K562 (cell line): ENCODE measurements around the gene STON2. TPM values are rescaled to one million over a fixed set of nuclear protein-coding genes. Genes with fewer than 3 reads are reported as not detected.

ENCODE experiments used
- ADNP ChIP-seq: fragments of 200-800 bp; sonication (Bioruptor generic); IDR thresholded peaks from 2 replicates; pipeline ENCODE4 v1.6.1; 2016; ENCODE audit warnings: missing genetic modification characterization, missing compliant biosample characterization
- ARID2 ChIP-seq: fragments of 450-650 bp; IDR thresholded peaks from 2 replicates; pipeline ENCODE4 v1.6.1; 2017; ENCODE audit warnings: antibody characterized with exemption, mild to moderate bottlenecking
- ELF4 ChIP-seq: fragments of 450-650 bp; formaldehyde crosslinking; IDR thresholded peaks from 2 replicates; pipeline ENCODE4 v1.4.0; 2022; ENCODE audit warnings: missing genetic modification characterization
- ERF ChIP-seq: fragments of 450-650 bp; formaldehyde crosslinking; IDR thresholded peaks from 2 replicates; pipeline ENCODE4 v1.4.0; 2020; ENCODE audit warnings: mild to moderate bottlenecking, mixed read lengths
- ETV1 ChIP-seq: fragments of 450-650 bp; conservative IDR thresholded peaks from 2 replicates; pipeline ENCODE4 v1.6.1; 2016; ENCODE audit warnings: missing genetic modification characterization, control low read depth, low read depth, missing compliant biosample characterization
- FOXM1 ChIP-seq, 2 experiments: fragments of 450-650 bp in 1 of 2; sonication (generic) in 1 of 2; formaldehyde crosslinking in 1 of 2; IDR thresholded peaks; 2 replicates each; pipeline versions ENCODE4 v1.6.1 to v1.9.0; 2017 to 2022; ENCODE audit warnings: low read depth in 2 of 2, mild to moderate bottlenecking in 2 of 2, missing genetic modification reagents in 1 of 2, moderate library complexity in 1 of 2
- GMEB1 ChIP-seq: fragments of 250-450 bp; sonication (Bioruptor Pico); IDR thresholded peaks from 2 replicates; pipeline ENCODE4 v1.4.0; 2020; ENCODE audit warnings: mild to moderate bottlenecking
- HCFC1 ChIP-seq: IDR thresholded peaks from 2 replicates; pipeline ENCODE4 v1.6.1; 2012; ENCODE audit warnings: low read depth, low read length, improper control_type of control experiment
- HMG20A ChIP-seq: fragments of 450-650 bp; formaldehyde crosslinking; conservative IDR thresholded peaks from 2 replicates; pipeline ENCODE4 v1.4.0; 2020; ENCODE audit warnings: mild to moderate bottlenecking, mixed read lengths
- KHSRP ChIP-seq: fragments of 450-650 bp; IDR thresholded peaks from 2 replicates; pipeline ENCODE4 v1.6.1; 2017
- MBD2 ChIP-seq: sonication (generic); IDR thresholded peaks from 2 replicates; pipeline ENCODE4 v1.6.1; 2016; ENCODE audit warnings: low read depth, borderline replicate concordance
- MECOM ChIP-seq: fragments of 250-450 bp; sonication (Bioruptor Pico); IDR thresholded peaks from 2 replicates; pipeline ENCODE4 v1.8.0; 2022; ENCODE audit warnings: inconsistent platforms
- NFXL1 ChIP-seq: fragments of 450-650 bp; formaldehyde crosslinking; IDR thresholded peaks from 2 replicates; pipeline ENCODE4 v1.4.0; 2021; ENCODE audit warnings: mild to moderate bottlenecking
- PHTF2 ChIP-seq: fragments of 250-450 bp; sonication (Bioruptor Pico); IDR thresholded peaks from 2 replicates; pipeline ENCODE4 v1.5.0; 2021; ENCODE audit warnings: mild to moderate bottlenecking
- POLR2AphosphoS5 ChIP-seq: IDR thresholded peaks from 2 replicates; pipeline ENCODE4 v1.6.1; 2011; ENCODE audit warnings: mild to moderate bottlenecking, low read depth, low read length, moderate library complexity; ENCODE audit not compliant: control insufficient read depth, insufficient read depth
- POLR2G ChIP-seq: fragments of 200-400 bp; formaldehyde crosslinking; IDR thresholded peaks from 2 replicates; pipeline ENCODE4 v1.6.1; 2017; ENCODE audit warnings: low read depth, mild to moderate bottlenecking, antibody characterized with exemption, low read length, moderate library complexity
- PTBP1 ChIP-seq: fragments of 200-400 bp; formaldehyde crosslinking; IDR thresholded peaks from 2 replicates; pipeline ENCODE4 v1.6.1; 2017; ENCODE audit warnings: low read depth, low read length
- RBM39 ChIP-seq: fragments of 200-400 bp; formaldehyde crosslinking; optimal IDR thresholded peaks from 2 replicates; pipeline ENCODE3; 2018; ENCODE audit warnings: low read depth, low read length
- TCF15 ChIP-seq: fragments of 250-450 bp; sonication (Bioruptor Pico); IDR thresholded peaks from 2 replicates; pipeline ENCODE4 v1.8.0; 2022; ENCODE audit warnings: moderate library complexity, mild to moderate bottlenecking, inconsistent platforms
- TCF7L2 ChIP-seq: fragments of 150-350 bp; IDR thresholded peaks from 2 replicates; pipeline ENCODE4 v1.6.1; 2016; ENCODE audit warnings: low read depth, mild to moderate bottlenecking, low read length, moderate library complexity
- TEAD1 ChIP-seq, 2 experiments: fragments of 450-650 bp in 1 of 2; sonication (generic) in 1 of 2; formaldehyde crosslinking; IDR thresholded peaks; 2 replicates each; pipeline versions ENCODE4 v1.4.0 to v1.8.0; 2020 to 2022; ENCODE audit warnings: mild to moderate bottlenecking in 2 of 2, missing genetic modification reagents in 1 of 2
- TFE3 ChIP-seq: fragments of 450-650 bp; formaldehyde crosslinking; IDR thresholded peaks from 2 replicates; pipeline ENCODE4 v1.4.0; 2020; ENCODE audit warnings: mild to moderate bottlenecking, mixed read lengths
- THRAP3 ChIP-seq: fragments of 450-650 bp; IDR thresholded peaks from 2 replicates; pipeline ENCODE4 v1.6.1; 2016; ENCODE audit warnings: mild to moderate bottlenecking, inconsistent platforms, borderline replicate concordance
- ZFP36 ChIP-seq: fragments of 150-350 bp; IDR thresholded peaks from 2 replicates; pipeline ENCODE4 v1.6.1; 2018; ENCODE audit warnings: low read length, low read depth; ENCODE audit not compliant: partially characterized antibody
- ZKSCAN3 ChIP-seq: fragments of 250-450 bp; sonication (Bioruptor Pico); IDR thresholded peaks from 2 replicates; pipeline ENCODE4 v1.4.0; 2020
- ZNF133 ChIP-seq: fragments of 250-450 bp; sonication (Bioruptor Pico); IDR thresholded peaks from 2 replicates; pipeline ENCODE4 v1.4.0; 2020; ENCODE audit warnings: mild to moderate bottlenecking
- ZNF507 ChIP-seq: conservative IDR thresholded peaks from 2 replicates; pipeline ENCODE4 v1.6.1; 2017; ENCODE audit warnings: missing genetic modification characterization, missing compliant biosample characterization
- ZNF830 ChIP-seq: fragments of 250-450 bp; sonication (Bioruptor Pico); IDR thresholded peaks from 2 replicates; pipeline ENCODE4 v1.5.0; 2021; ENCODE audit warnings: mild to moderate bottlenecking
- polyA plus RNA-seq, 8 experiments: library from polyadenylated mRNA; depleted of rRNA in 4 of 8; stranded (reverse) in 5 of 8; unstranded in 3 of 8; fragments of >200 nt; fragmentation: Nextera tagmentation in 2 of 8; fragmentation: Illumina TruSeq in 1 of 8; extraction: Ambion mirVana in 2 of 8; extraction: Trizol in 1 of 8; gene quantifications; 2 replicates each; pipeline versions ENCODE4 v1.2.1 to v1.2.3, GENCODE V29; 2011 to 2014; ENCODE audit warnings: inconsistent platforms in 1 of 8, missing spikeins in 1 of 8
- total RNA-seq, 7 experiments: library from RNA; depleted of rRNA in 6 of 7; stranded (reverse); fragments of >200 nt in 6 of 7; fragmentation: Illumina TruSeq in 2 of 7; extraction: Trizol in 2 of 7; gene quantifications; 2 replicates each; pipeline versions ENCODE4 v1.2.1 to v1.2.3, GENCODE V29; 2011 to 2021; ENCODE audit warnings: low replicate concordance in 1 of 7

The STON2 gene
- total and polyA plus RNA-seq, 9 of the 15 experiments (the other 6 are each of a cell fraction or from before 2014, with no cell fraction given): 7.8 to 99.3 (median 53.5) TPM

- TF ChIP-seq PTBP1 (no peak), ADNP (tag) (0 out of 2 replicates have a peak, but pooled peaks have one; percentile 24), ZNF133 (CRISPR knock-in tag) (no peak), ETV1 (tag) (peak; percentile 97), RBM39 (no peak), PHTF2 (CRISPR knock-in tag) (no peak), NFXL1 (CRISPR knock-in tag) (no peak), HMG20A (CRISPR knock-in tag) (no peak), MBD2 (no peak), MECOM (no peak; the same call in 1 of the 2 replicates), THRAP3 (no peak), ERF (CRISPR knock-in tag) (no peak), ZNF830 (no peak), TEAD1 (CRISPR knock-in tag; IDR thresholded peaks at IDR 0.05) (0 out of 4 replicates have a peak, but pooled peaks of 1 of the 2 experiments have one; percentile 51), GMEB1 (CRISPR knock-in tag) (no peak), TCF7L2 (no peak), POLR2G (peak; percentile 60), ELF4 (CRISPR knock-in tag) (no peak), ARID2 (no peak), TFE3 (CRISPR knock-in tag) (no peak), KHSRP (no peak), FOXM1 (IDR thresholded peaks at IDR 0.05; ENCODE audit: low read depth) (peak; percentile 58; the same call in 1 of the 2 replicates), FOXM1 (CRISPR knock-in tag; IDR thresholded peaks at IDR 0.05; ENCODE audit: low read depth) (no peak), ZFP36 (peak; percentile 9), ZKSCAN3 (CRISPR knock-in tag) (no peak), POLR2AphosphoS5 (peak; percentile 73; the same call in 1 of the 2 replicates), HCFC1 (no peak), TCF15 (no peak), ZNF507 (tag) (no peak)
Observed at GRCh38 chr14:81427348-81428058, 27.4 kb upstream of the STON2 start (continued).
